ENCODE results near the gene C20orf202. TPM values are rescaled to one million over a fixed set of nuclear protein-coding genes. Genes with fewer than 3 reads are reported as not detected.

Gene C20orf202
- total RNA-seq = not detected in 2 replicates

GRCh38 chr20:1202762-1203504, at the start of gene C20orf202:
Gene C20orf202, plus strand, starts transcription at chr20:1203454. Its CDS starts 132 bp downstream, at chr20:1203586.

GRCh38 chr20:1184638-1185315, 18.5 kb upstream of the C20orf202 start, which contains the start of gene TMEM74B:
Gene TMEM74B, minus strand, starts transcription at chr20:1184981. Its CDS starts 1,180 bp downstream, at chr20:1183801.

GRCh38 chr20:1225783-1226654, 22.8 kb downstream of the C20orf202 start, which contains the start of gene RAD21L1:
Gene RAD21L1, plus strand, starts transcription at chr20:1226044. Its CDS starts 2,410 bp downstream, at chr20:1228454.

Other genes starting within 250 kb of the C20orf202 start
- not detected in 2 replicates for gene RSPO4, start 201.1 kb upstream of the C20orf202 start, total RNA-seq
- 20.5 and 28.0 TPM in 2 replicates for gene PSMF1, start 84.9 kb upstream of the C20orf202 start, total RNA-seq
- gene TMEM74B, start 18.5 kb upstream of the C20orf202 start, total RNA-seq = not detected in 2 replicates
- 0.13 TPM in 1 of 2 replicates, not detected in the other for gene RAD21L1, start 22.6 kb downstream of the C20orf202 start, total RNA-seq
- gene SNPH, start 62.8 kb downstream of the C20orf202 start, total RNA-seq = 6.2 and 6.3 TPM in 2 replicates
- 2.1 and 3.3 TPM in 2 replicates for gene SDCBP2, start 125.7 kb downstream of the C20orf202 start, total RNA-seq
- 143 and 176 TPM in 2 replicates for gene FKBP1A, start 189.6 kb downstream of the C20orf202 start, total RNA-seq

All from aortic smooth muscle cell (primary cell).